Stimulated activated naive CD8-positive, alpha-beta T cell treated with anti-CD3 and anti-CD28 coated beads, Interleukin-15, Interleukin-2, amounts not matched to agents 100 ng/mL and 50 ng/mL, for 24 hours (primary cell): ENCODE measurements around the gene IGFL4.

Source experiments
- H3K27ac Mint-ChIP-seq: one replicate; pipeline ENCODE4 v1.8.0; 2021; ENCODE audit warnings: mild to moderate bottlenecking, mixed read lengths
- H3K27me3 Mint-ChIP-seq: one replicate; pipeline ENCODE4 v1.8.0; 2021; ENCODE audit warnings: mixed read lengths
- H3K36me3 Mint-ChIP-seq: one replicate; pipeline ENCODE4 v1.8.0; 2021; ENCODE audit warnings: low read depth, mixed read lengths
- H3K4me1 Mint-ChIP-seq: one replicate; pipeline ENCODE4 v1.8.0; 2021; ENCODE audit warnings: low read depth, mixed read lengths
- H3K4me3 Mint-ChIP-seq: one replicate; pipeline ENCODE4 v1.8.0; 2021; ENCODE audit warnings: mild to moderate bottlenecking, mixed read lengths
- H3K9me3 Mint-ChIP-seq: one replicate; pipeline ENCODE4 v1.8.0; 2021; ENCODE audit warnings: mixed read lengths

IGFL4 gene

DNA sequence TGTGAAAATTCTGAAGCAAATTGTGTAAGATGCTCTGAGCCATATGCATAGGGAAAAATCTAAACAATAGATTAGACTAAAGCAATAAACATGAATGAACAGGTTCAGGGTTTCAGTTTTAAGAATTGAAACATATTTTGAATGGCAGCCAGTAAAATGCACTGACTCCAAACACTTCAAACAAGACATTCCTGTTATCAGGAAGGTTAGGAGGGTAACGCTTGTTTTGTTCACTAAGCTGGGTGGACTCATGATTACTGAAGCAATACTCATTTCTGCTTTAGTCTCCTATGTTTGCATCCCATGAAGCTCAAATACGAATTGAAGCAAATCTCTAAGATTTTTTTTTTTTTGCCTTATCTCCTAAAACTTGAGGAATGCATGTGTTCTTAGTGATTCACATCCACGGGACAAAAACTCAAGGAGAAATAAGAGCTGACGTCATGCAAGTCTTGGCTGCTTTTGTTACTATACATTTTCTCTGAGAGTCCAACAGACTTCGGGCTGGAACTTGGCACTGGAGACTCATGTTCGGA lies 29.1 kb upstream of the IGFL4 start:
- no peak overlapping the region for H3K27ac Mint-ChIP-seq
- H3K4me1 Mint-ChIP-seq = no peaks in the 10 kb centered on the region
- no peaks in the 10 kb centered on the region for H3K36me3 Mint-ChIP-seq
- no peak overlapping the region for H3K4me3 Mint-ChIP-seq
- H3K27me3 Mint-ChIP-seq = peaks cover 91% of the 10 kb centered on the region
- H3K9me3 Mint-ChIP-seq = no peaks in the 10 kb centered on the region

DNA sequence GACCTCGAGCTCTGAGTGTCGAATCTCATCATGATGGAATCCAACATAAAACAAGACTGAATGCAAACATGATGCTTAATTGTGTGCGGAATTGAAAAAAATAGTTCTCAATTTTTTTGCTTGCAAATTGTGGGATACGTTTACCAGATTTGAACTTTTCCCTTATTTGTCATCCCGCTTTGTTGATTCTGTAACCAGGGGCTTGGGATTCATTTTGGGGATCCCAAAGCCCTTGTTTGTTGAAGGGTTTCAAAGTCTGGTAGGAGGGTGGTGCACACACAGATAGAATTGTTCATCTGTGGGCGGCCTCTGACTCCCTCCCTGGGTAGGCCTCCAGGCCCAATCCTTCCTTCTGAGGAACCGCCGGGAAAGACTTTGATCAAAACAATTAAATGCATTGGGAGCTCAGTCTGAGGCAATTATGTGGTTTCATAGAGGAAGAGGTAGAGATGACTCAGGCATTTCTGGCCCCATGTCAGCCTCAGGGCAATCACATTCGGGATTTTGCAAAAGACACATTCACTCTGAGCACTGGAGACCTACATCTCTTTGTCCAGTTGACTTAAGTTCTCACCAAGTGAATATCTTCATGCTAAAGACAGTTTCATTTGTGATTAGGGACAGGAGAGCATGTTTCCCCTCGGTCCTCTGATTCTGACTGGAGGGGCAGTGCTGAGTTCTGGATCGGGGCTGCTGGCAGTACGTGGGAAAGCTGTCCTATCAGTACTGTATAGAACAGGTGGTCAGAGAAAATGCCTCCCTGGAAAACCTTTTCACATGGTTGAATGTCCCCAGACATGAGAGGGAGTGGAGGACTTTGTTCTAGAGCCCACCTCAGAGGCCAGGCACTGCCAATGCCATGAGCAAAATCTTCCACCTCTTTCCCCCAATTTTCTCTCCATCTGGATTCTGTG lies 27.8 kb upstream of the IGFL4 start:
- Mint-ChIP-seq H3K36me3 (no peaks in the 10 kb centered on the region), H3K27ac (no peak overlapping the region), H3K4me3 (no peak overlapping the region), H3K9me3 (no peaks in the 10 kb centered on the region), H3K27me3 (peaks cover 91% of the 10 kb centered on the region), H3K4me1 (no peaks in the 10 kb centered on the region)

DNA sequence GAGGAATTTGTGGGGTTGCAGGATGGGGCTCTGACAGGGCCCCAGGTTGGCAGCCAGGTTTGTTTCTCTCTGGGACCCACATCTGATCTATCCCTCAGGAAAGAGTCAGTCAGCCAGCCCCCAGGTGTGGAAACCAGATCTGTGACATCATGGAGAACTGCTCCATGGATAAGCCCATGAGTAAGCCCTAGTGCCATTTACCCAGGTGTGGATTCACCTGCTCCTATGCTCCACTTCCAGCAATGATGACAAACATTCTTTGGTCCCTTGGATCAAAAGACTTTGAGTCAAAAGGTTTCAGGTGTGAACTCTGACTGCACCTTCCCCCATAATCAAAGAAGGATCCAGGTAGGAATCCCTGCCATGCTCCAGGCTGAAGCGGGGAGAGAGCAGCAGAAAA lies 26.9 kb upstream of the IGFL4 start:
- Mint-ChIP-seq H3K4me3 (no peak overlapping the region), H3K9me3 (no peaks in the 10 kb centered on the region), H3K27ac (no peak overlapping the region), H3K36me3 (no peaks in the 10 kb centered on the region), H3K4me1 (no peaks in the 10 kb centered on the region), H3K27me3 (peaks cover 88% of the 10 kb centered on the region)

DNA sequence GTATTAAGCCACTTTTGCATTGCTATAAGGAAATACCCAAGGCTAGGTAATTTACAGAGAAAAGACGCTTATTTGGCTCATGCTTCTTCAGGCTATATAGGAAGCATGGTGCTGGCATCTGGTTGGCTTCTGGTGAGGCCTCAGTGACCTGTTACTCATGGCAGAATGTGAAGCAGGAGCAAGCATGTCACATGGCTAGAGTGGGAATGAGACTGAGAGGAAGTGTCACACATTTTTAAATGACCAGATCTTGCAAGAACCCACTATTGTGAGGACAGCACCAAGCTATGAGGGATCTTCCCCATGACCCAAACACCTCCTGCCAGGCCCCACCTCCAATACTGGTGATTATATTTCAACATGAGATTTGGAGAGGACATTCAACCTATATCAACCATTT lies 25.7 kb upstream of the IGFL4 start:
- no peaks in the 10 kb centered on the region for H3K9me3 Mint-ChIP-seq
- no peak overlapping the region for H3K27ac Mint-ChIP-seq
- no peaks in the 10 kb centered on the region for H3K4me1 Mint-ChIP-seq
- H3K36me3 Mint-ChIP-seq = no peaks in the 10 kb centered on the region
- H3K27me3 Mint-ChIP-seq = peaks cover 88% of the 10 kb centered on the region
- H3K4me3 Mint-ChIP-seq = no peak overlapping the region

DNA sequence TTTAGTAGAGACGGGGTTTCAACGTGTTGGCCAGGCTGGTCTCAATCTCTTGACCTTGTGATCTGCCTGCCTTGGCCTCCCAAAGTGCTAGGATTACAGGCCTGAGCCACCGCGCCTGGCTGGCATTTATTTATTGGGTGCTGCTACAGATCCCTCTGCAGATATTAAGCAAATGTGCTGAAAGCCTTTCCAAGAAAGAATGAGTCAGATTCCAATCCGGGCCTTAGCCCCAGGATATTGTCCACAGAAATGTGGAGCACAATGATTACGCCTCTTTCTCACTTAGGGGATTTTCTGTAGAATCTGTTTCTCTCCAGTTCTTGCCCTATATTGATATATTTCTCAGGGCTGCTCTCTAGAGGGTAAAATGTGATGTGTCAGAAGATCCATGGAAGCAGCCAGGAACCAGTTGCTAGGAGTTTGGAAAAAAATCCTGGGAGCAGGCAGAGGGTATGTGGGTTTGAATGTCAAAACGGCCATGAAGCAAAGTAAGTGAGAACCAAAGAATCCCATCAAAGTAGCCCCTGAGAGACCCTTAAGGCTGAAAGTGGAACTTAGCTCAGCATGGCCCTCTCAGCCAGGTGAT lies 24.8 kb upstream of the IGFL4 start:
- H3K27ac Mint-ChIP-seq = no peak overlapping the region
- no peaks in the 10 kb centered on the region for H3K36me3 Mint-ChIP-seq
- peaks cover 85% of the 10 kb centered on the region for H3K27me3 Mint-ChIP-seq
- H3K9me3 Mint-ChIP-seq = no peaks in the 10 kb centered on the region
- H3K4me3 Mint-ChIP-seq = no peak overlapping the region
- no peaks in the 10 kb centered on the region for H3K4me1 Mint-ChIP-seq

DNA sequence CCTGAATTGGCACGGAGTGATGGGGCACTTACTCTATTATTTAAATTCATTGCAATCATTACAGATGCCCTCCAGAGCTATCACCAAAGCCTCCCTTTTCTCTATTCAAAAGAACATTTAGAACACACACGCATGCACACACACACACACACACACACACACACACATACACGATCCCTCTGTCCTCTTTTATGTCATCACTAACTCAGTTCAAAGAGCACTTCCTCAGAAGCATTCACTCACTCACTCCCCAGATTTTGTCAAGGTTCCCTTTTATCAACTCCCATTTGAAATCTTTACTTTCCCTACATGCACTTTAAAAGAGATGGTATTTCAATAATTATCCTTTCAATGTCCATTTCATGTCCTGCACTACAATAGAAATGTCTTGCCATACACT lies 22.4 kb upstream of the IGFL4 start:
- Mint-ChIP-seq H3K4me3 (no peak overlapping the region), H3K4me1 (no peaks in the 10 kb centered on the region), H3K9me3 (peaks cover 7% of the 10 kb centered on the region), H3K27ac (no peak overlapping the region), H3K27me3 (peaks cover 82% of the 10 kb centered on the region), H3K36me3 (no peaks in the 10 kb centered on the region)

DNA sequence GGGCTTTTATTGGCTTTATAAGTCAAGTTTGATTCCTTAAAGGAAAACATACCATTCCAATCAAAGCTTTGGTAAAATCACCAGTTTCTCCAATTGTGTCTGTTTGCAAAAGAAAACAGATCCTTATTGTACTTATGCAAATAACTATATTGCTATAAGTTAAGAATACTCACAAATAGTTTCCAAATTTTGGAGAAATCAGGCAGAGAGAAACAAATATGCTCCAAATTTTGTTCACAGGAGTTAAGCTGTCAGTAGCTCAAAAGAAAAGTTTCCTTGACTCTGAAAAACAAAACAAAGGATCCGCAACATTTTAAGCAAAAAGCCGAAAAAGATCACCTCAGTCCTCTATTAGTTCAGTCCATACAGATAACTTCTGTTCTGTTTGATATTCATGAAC lies 19.2 kb upstream of the IGFL4 start:
- H3K27ac Mint-ChIP-seq = no peak overlapping the region
- H3K9me3 Mint-ChIP-seq = peaks cover 7% of the 10 kb centered on the region
- no peak overlapping the region for H3K4me3 Mint-ChIP-seq
- no peaks in the 10 kb centered on the region for H3K4me1 Mint-ChIP-seq
- no peaks in the 10 kb centered on the region for H3K36me3 Mint-ChIP-seq
- peaks cover 77% of the 10 kb centered on the region for H3K27me3 Mint-ChIP-seq

DNA sequence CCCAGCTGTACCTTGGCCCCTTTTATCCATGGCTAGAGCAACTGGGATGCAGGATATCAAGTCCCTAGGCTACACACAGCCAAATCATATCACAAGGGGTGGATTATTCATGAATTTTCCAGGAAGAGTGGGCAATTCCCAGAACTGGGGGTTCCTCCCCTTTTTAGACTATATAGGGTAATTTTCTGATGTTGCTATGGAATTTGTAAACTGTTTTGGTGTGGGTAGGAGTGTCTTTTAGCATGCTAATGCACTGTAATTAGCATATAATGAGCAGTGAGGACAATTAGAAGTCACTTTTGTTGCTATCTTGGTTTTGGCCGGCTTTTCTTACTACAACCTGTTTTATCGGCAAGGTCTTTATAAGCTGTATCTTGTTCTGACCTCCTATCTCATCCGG lies 18.0 kb upstream of the IGFL4 start:
- Mint-ChIP-seq H3K4me1 (no peaks in the 10 kb centered on the region), H3K9me3 (peaks cover 7% of the 10 kb centered on the region), H3K27me3 (peaks cover 79% of the 10 kb centered on the region), H3K4me3 (no peak overlapping the region), H3K36me3 (no peaks in the 10 kb centered on the region), H3K27ac (no peak overlapping the region)

DNA sequence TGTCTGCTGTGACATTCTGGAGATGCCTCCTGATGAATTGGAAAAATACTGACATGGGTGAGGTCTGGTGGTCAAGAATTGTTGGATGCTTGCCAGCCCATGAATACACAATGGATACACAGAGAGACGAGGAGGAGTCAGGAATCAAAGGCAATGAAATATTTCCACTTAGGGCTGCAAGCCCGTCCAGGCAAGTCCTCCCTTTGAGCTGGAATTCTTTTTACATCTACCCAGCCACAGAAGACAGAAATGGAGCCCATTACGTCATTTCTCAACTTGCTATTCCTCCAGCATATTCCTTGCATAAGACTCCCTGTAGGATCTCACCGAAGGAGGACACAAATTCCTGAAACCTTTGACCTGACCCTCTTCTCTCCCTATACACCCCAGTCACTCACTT lies 15.7 kb upstream of the IGFL4 start:
- Mint-ChIP-seq H3K4me3 (no peak overlapping the region), H3K27ac (no peak overlapping the region), H3K27me3 (peaks cover 71% of the 10 kb centered on the region), H3K36me3 (no peaks in the 10 kb centered on the region), H3K4me1 (no peaks in the 10 kb centered on the region), H3K9me3 (peaks cover 7% of the 10 kb centered on the region)

DNA sequence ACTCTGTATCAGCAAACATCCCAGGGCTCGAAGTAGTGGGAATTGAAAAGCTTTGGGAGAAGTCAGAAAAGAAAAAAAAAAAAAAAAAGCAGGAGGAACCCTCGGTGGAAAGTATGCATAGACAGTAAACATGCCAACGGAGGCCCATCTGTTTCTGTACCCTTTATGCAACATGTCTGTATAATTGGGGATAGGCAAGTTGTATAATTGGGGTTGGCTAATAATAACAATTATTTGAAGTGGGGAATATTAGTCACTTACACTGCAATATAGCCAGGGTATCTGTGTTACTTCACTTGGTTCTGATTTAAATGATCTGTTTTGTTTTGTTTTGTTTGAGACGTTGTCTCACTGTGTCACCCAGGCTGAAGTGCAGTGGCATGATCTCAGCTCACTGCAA lies 12.1 kb upstream of the IGFL4 start:
- Mint-ChIP-seq H3K36me3 (no peaks in the 10 kb centered on the region), H3K4me1 (no peaks in the 10 kb centered on the region), H3K4me3 (no peak overlapping the region), H3K27me3 (peaks cover 71% of the 10 kb centered on the region), H3K27ac (no peak overlapping the region), H3K9me3 (no peaks in the 10 kb centered on the region)

DNA sequence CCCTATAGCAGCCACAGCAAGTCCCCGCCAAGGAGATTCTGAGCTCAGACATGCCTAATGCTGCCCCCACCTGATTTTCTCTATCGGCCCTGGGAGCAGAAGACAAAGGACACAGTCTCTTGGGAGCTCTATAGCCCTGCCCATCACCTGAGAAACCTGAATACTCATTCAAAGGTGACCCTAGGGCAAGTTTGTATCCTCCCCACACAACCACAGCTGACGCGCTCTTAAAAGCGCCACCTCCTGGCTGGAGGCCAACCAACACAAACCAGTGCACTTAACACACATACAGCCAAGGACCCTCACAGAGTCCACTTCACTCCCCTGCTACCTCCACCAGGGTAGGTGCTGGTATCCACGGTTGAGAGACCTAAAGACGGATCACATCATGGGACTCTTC lies 8.8 kb upstream of the IGFL4 start:
- Mint-ChIP-seq H3K4me1 (no peaks in the 10 kb centered on the region), H3K36me3 (no peaks in the 10 kb centered on the region), H3K27ac (no peak overlapping the region), H3K27me3 (peaks cover 66% of the 10 kb centered on the region), H3K4me3 (no peak overlapping the region), H3K9me3 (no peaks in the 10 kb centered on the region)

DNA sequence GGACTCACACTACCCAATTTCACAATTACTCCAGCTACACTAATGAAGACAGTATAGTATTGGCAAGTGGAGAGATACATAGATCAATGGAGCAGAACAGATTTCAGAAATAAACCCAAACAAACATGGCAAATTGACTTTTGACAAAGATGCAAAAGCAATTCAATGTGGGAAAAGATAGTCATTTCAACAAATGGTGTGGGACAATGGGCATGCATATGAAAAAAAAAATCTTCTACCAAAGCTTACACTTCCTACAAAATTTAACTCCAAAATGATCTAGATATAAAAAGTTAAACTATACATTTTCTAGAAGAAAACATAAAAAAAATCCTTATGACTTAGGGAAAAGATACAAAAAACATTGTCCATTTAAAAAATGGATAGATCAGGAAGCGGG lies 2.7 kb upstream of the IGFL4 start:
- H3K4me3 Mint-ChIP-seq = no peak overlapping the region
- H3K27ac Mint-ChIP-seq = no peak overlapping the region
- H3K9me3 Mint-ChIP-seq = no peaks in the 10 kb centered on the region
- no peaks in the 10 kb centered on the region for H3K4me1 Mint-ChIP-seq
- H3K36me3 Mint-ChIP-seq = no peaks in the 10 kb centered on the region
- H3K27me3 Mint-ChIP-seq = peaks cover 68% of the 10 kb centered on the region

DNA sequence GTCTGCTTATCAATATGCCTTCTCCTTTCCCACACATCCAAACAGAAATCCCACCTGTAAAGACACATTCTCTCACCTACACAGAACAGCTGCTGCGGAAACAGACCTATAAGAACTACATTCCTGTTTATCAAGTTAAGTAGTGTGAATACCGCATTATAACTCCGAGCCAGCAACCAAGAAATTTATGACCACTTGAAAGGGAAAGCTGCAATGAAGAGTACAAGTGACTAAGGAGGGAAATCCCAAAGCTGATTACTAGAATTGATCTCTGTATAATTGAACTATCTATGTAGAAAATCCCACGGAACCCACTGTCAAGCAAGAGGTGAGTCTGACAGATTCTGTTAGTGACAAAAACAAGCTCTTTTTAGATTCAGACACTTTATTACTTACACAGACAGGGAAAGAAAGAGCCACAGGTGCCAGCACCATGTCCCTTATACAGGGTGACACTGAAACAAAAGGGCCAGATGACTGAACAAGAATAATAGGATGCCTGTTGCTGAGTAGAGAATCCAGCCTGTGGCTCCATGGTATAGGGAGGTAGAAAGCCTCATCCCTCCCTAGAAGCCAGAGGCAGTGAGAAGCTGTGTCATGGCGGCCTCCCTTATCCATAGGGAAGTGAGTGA lies 1.6 kb upstream of the IGFL4 start:
- Mint-ChIP-seq H3K27me3 (peaks cover 57% of the 10 kb centered on the region), H3K4me1 (no peaks in the 10 kb centered on the region), H3K4me3 (no peak overlapping the region), H3K9me3 (no peaks in the 10 kb centered on the region), H3K27ac (no peak overlapping the region), H3K36me3 (no peaks in the 10 kb centered on the region)

DNA sequence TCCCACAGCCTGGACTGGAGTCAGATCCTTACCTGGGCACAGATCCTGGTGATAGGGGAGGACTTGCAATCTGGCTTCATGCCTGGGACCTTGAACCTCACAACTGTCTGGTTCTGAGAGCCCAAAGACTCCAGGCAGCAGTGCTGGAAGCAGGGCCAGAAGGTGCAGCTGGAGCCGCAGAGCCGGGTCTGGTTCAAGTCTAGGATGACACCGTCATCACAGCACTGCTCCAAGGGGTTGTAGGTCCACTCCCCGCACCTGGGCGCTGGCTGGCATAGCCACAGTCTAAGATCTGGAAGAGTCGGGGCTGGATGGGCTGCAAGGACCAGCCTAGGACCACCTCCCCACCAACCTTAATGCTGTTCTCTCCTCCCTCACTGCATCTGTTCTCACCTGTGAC lies 677 bp downstream of the IGFL4 start:
- no peaks in the 10 kb centered on the region for H3K4me1 Mint-ChIP-seq
- peaks cover 46% of the 10 kb centered on the region for H3K27me3 Mint-ChIP-seq
- no peaks in the 10 kb centered on the region for H3K36me3 Mint-ChIP-seq
- no peak overlapping the region for H3K27ac Mint-ChIP-seq
- no peaks in the 10 kb centered on the region for H3K9me3 Mint-ChIP-seq
- no peak overlapping the region for H3K4me3 Mint-ChIP-seq

DNA sequence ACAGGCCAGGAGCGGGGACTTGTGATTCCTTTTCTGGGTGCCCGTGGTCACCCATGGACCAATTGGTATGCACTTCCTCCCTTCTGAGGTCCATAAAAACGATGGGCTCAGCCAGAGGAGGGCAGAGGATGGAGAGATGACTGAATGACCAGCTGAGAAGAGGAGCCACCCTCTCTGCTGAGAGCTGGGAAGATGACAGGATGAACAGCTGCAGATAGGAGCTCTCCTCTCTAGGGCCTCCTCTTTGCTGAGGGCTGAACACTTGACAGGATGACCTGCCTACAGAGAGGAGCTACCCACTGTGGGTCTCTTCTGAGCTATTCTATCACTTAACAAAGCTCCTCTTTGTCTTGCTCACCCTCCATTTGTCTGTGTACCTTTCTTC lies 4.1 kb downstream of the IGFL4 start:
- no peaks in the 10 kb centered on the region for H3K4me1 Mint-ChIP-seq
- H3K4me3 Mint-ChIP-seq = no peak overlapping the region
- peaks cover 20% of the 10 kb centered on the region for H3K27me3 Mint-ChIP-seq
- no peaks in the 10 kb centered on the region for H3K9me3 Mint-ChIP-seq
- H3K27ac Mint-ChIP-seq = no peak overlapping the region
- H3K36me3 Mint-ChIP-seq = no peaks in the 10 kb centered on the region
